Measurements from ENCODE around the gene MIPOL1. TPM values are rescaled to one million over a fixed set of nuclear protein-coding genes. Genes with fewer than 3 reads are reported as not detected.

Gene MIPOL1
- total and polyA plus RNA-seq, 2 experiments from 2014 or later = 16.6 to 24.8 TPM

- H3K27ac Mint-ChIP-seq = no peak overlapping the region
- H3K4me3 Mint-ChIP-seq = no peak overlapping the region
- no peaks in the 10 kb centered on the region for H3K79me2 ChIP-seq (replicated peaks; ENCODE audit: insufficient read depth)
- H3K27ac ChIP-seq (ENCODE audit: low read depth) = no peak overlapping the region
- no peak for ATAC-seq
- H2AFZ ChIP-seq = no peak overlapping the region
- no peaks in the 10 kb centered on the region for H3K36me3 Mint-ChIP-seq (ENCODE audit: low read depth)
- H3K4me3 ChIP-seq = no peak overlapping the region
- H3F3A ChIP-seq (replicated peaks; ENCODE audit: low read depth) = no peaks in the 10 kb centered on the region
- H4K20me1 ChIP-seq (replicated peaks; ENCODE audit: insufficient read depth) = no peaks in the 10 kb centered on the region; the same call in 1 of the 2 replicates
- no peaks in the 10 kb centered on the region for H3K27me3 Mint-ChIP-seq (ENCODE audit: insufficient read depth, low read depth, poor library complexity)
- no peaks in the 10 kb centered on the region for H3K27me3 ChIP-seq (ENCODE audit: insufficient read depth)
- no peak for DNase-seq (ENCODE audit: low spot score)
- H3K9me2 ChIP-seq (ENCODE audit: insufficient read depth) = no peaks in the 10 kb centered on the region
- no peaks in the 10 kb centered on the region for H3K9me3 Mint-ChIP-seq
- peaks cover 19% of the 10 kb centered on the region for H3K4me1 ChIP-seq (ENCODE audit: insufficient read depth)
- no peaks in the 10 kb centered on the region for H3K36me3 ChIP-seq (ENCODE audit: insufficient read depth)
- H3K4me2 ChIP-seq = no peak overlapping the region
- TF ChIP-seq POLR2AphosphoS5 (IDR thresholded peaks at IDR 0.05; ENCODE audit: low read depth) (no peak), ZNF462 (CRISPR knock-in tag; IDR thresholded peaks at IDR 0.05) (no peak), CTCF (conservative IDR thresholded peaks at IDR 0.05; ENCODE audit: low read depth in 2 of 2) (no peak), REST (IDR thresholded peaks at IDR 0.05; ENCODE audit: unreplicated experiment) (no peak), NANOG (IDR thresholded peaks at IDR 0.05; ENCODE audit: borderline replicate concordance) (no peak), STAT1 (IDR thresholded peaks at IDR 0.05; ENCODE audit: unreplicated experiment) (no peak), EZH2phosphoT487 (IDR thresholded peaks at IDR 0.05; ENCODE audit: unreplicated experiment) (no peak), CREB1 (CRISPR knock-in tag; IDR thresholded peaks at IDR 0.05; ENCODE audit: low read depth) (no peak)
- peaks cover 20% of the 10 kb centered on the region for H3K4me1 Mint-ChIP-seq
Measured at GRCh38 chr14:37252434-37252833, 54.7 kb downstream of the MIPOL1 start.

Measured in GM23338 (cell line).